Stimulated activated CD8-positive, alpha-beta memory T cell treated with anti-CD3 and anti-CD28 coated beads, Interleukin-12 subunit alpha, Interleukin-12 subunit beta, amount 100 ng/mL, for 24 hours (primary cell): ENCODE results near the gene BLMH.

Experiments used
- DNase-seq: peaks from one replicate; pipeline ENCODE4 v3.0.0-alpha.2; 2020; ENCODE audit errors: extremely low read depth

BLMH gene

GRCh38 chr17:30304778-30305177 is 13.0 kb upstream of the BLMH start:
- no peak for DNase-seq

- no peak for DNase-seq
Observed at GRCh38 chr17:30302241-30302640, 10.5 kb upstream of the BLMH start.

GRCh38 chr17:30300818-30301217 is 9.1 kb upstream of the BLMH start:
- DNase-seq, result no peak

- no peak for DNase-seq
Observed at GRCh38 chr17:30299000-30299399, 7.3 kb upstream of the BLMH start.

- no peak for DNase-seq
Observed at GRCh38 chr17:30297715-30298114, 6.0 kb upstream of the BLMH start.

- no peak for DNase-seq
Observed at GRCh38 chr17:30296499-30297080, 4.8 kb upstream of the BLMH start.

- DNase-seq, result no peak
Observed at GRCh38 chr17:30292286-30292858, 628 bp upstream of the BLMH start.

- no peak for DNase-seq
Observed at GRCh38 chr17:30290696-30291542, 825 bp downstream of the BLMH start.

GRCh38 chr17:30290077-30290476 is 1.7 kb downstream of the BLMH start:
- DNase-seq, result no peak

GRCh38 chr17:30279156-30279555 is 12.6 kb downstream of the BLMH start:
- no peak for DNase-seq

GRCh38 chr17:30278032-30278431 is 13.7 kb downstream of the BLMH start:
- DNase-seq, result no peak

- DNase-seq, result no peak
Observed at GRCh38 chr17:30275911-30276310, 15.8 kb downstream of the BLMH start.

- no peak for DNase-seq
Observed at GRCh38 chr17:30274887-30275286, 16.9 kb downstream of the BLMH start.

GRCh38 chr17:30273373-30273772 is 18.4 kb downstream of the BLMH start:
- no peak for DNase-seq

- no peak for DNase-seq
Observed at GRCh38 chr17:30271102-30271501, 20.6 kb downstream of the BLMH start.

- no peak for DNase-seq
Observed at GRCh38 chr17:30267625-30268024, 24.1 kb downstream of the BLMH start.

GRCh38 chr17:30263552-30264333 is 28.0 kb downstream of the BLMH start:
- DNase-seq, result no peak

GRCh38 chr17:30256756-30257506 is 34.8 kb downstream of the BLMH start:
- no peak for DNase-seq

- no peak for DNase-seq
Observed at GRCh38 chr17:30254150-30254549, 37.6 kb downstream of the BLMH start.

GRCh38 chr17:30253312-30253711 is 38.4 kb downstream of the BLMH start:
- no peak for DNase-seq

- no peak for DNase-seq
Observed at GRCh38 chr17:30251931-30252330, 39.8 kb downstream of the BLMH start.

GRCh38 chr17:30249460-30249859 is 42.3 kb downstream of the BLMH start:
- DNase-seq, result no peak
